Fibroblast of the aortic adventitia (primary cell): ENCODE results near the gene ABHD14A. TPM values are rescaled to one million over a fixed set of nuclear protein-coding genes. Genes with fewer than 3 reads are reported as not detected.

Experiments
- DNase-seq: peaks from one replicate; pipeline ENCODE4 v3.0.0-alpha.2; 2010; ENCODE audit warnings: low read depth
- H3K4me3 ChIP-seq: 2 replicates; pipeline ENCODE4 v1.5.1; 2011; ENCODE audit warnings: low read depth, mild to moderate bottlenecking, control low read depth, low read length, moderate library complexity
- total RNA-seq: library from RNA; depleted of rRNA; stranded (reverse); fragments of >200 nt; gene quantifications from 2 replicates; pipeline ENCODE4 v1.2.3, GENCODE V29; 2012; ENCODE audit warnings: low replicate concordance
- TF ChIP-seq, protein P1 (sequence below): IDR thresholded peaks from 2 replicates; pipeline ENCODE4 v1.5.1; 2011; ENCODE audit warnings: mild to moderate bottlenecking, low read length, control low read depth, inconsistent platforms; ENCODE audit not compliant: insufficient read depth

Gene ABHD14A
- total RNA-seq, 1 donor: 13.8 TPM

DNA sequence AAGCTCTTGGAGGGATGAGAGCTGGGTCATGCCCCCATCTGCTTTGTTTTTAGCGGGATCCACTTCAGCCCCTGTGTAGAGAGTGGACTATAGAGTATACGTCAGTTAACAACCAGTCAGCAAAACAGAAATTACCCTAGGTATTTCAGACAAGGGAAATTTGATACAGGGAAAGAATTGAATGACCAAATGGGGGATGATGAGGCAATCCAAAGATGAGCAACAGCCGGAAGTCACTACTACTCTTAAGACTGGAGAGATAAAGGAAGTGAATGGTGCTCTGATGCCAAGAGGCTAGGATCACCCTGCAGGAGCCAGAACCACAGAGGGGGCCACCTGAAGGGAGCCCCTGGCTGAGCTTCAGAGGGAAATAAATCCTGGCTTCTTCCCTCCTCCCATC lies 21.4 kb upstream of the ABHD14A start:
- no peak overlapping the region for H3K4me3 ChIP-seq
- TF ChIP-seq, protein P1, sequence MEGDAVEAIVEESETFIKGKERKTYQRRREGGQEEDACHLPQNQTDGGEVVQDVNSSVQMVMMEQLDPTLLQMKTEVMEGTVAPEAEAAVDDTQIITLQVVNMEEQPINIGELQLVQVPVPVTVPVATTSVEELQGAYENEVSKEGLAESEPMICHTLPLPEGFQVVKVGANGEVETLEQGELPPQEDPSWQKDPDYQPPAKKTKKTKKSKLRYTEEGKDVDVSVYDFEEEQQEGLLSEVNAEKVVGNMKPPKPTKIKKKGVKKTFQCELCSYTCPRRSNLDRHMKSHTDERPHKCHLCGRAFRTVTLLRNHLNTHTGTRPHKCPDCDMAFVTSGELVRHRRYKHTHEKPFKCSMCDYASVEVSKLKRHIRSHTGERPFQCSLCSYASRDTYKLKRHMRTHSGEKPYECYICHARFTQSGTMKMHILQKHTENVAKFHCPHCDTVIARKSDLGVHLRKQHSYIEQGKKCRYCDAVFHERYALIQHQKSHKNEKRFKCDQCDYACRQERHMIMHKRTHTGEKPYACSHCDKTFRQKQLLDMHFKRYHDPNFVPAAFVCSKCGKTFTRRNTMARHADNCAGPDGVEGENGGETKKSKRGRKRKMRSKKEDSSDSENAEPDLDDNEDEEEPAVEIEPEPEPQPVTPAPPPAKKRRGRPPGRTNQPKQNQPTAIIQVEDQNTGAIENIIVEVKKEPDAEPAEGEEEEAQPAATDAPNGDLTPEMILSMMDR: no peak
- DNase-seq: peak; percentile 68

GRCh38 chr3:51954105-51954504 lies 20.8 kb upstream of the ABHD14A start:
- H3K4me3 ChIP-seq: no peak overlapping the region
- DNase-seq: no peak
- TF ChIP-seq, protein P1: no peak

DNA sequence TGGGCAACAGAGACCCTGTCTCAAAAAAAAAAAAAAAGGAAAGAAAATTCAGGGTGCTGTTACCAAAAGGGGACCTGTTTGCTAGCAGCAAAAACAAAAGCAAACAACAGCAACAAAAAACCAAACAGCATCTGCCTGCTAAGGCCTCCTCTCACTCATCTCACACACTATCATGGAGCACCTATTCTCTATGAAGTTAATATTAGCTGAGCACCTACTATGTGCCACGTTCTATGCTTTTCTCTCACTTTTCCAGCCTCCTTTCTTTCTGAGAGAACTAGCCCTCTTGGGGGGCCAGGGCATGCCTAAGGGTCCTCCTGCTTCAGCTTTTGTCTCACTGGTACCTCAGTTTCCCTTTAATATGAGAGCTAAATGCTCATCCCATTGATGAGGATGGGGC lies 20.2 kb upstream of the ABHD14A start:
- no peak for DNase-seq

GRCh38 chr3:51955175-51955892 lies 19.5 kb upstream of the ABHD14A start, which contains the start of gene GPR62:
Gene GPR62 (plus strand): TSS chr3:51955381. CDS start chr3:51955653, 272 bp downstream.
- no peak within 1 kb of the TSS for H3K4me3 ChIP-seq
- TF ChIP-seq, protein P1: no peak
- no peak for DNase-seq

More for the DNA sequence above, 20.2 kb upstream of the ABHD14A start:
- no peak overlapping the region for H3K4me3 ChIP-seq
- TF ChIP-seq, protein P1: no peak

- DNase-seq: peak; percentile 22
- no peak overlapping the region for H3K4me3 ChIP-seq
- TF ChIP-seq, protein P1: peak; percentile 35
Measured at GRCh38 chr3:51955893-51956770, 18.7 kb upstream of the ABHD14A start.

DNA sequence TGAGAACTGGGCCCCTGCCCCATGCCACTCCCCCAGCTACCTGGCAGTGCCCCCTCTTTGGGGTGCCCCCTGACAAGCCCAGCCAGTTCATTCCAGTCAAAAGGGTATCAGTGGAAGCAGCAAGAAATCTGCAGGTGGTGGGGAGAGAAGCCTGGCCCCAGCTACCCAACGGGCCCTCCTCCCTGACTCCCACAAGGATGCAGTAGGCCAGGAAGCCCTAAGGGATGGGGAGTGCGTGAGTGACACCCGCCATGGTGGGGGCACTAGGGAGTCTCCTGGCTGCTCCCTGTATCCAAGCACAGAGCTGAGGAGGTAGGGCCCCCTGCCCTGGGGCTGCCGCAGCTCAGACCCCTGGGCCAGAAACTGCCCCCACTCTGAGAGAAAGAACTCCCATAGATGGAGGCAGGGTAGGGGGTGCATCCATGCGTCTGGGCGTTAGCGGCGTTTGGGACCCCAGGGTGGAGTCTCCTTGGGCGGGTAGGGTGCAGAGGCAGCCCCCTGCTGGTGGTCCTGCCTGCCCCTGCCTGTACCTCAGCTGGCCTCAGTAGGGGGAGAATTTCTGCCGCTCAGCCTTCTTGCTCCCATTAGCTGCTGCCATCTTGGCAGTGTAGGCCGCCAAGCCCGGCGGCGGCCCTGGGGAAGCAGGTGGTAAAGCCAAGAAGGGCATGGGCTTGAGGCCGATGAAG lies 17.2 kb upstream of the ABHD14A start:
- TF ChIP-seq, protein P1: no peak
- no peak for DNase-seq
- no peak overlapping the region for H3K4me3 ChIP-seq
